Pulmonary artery endothelial cell (primary cell): ENCODE measurements around the gene CYP19A1. TPM values are rescaled to one million over a fixed set of nuclear protein-coding genes. Genes with fewer than 3 reads are reported as not detected.
"Not testable (repeated sequence)": the region's sequence is repeated elsewhere in the genome, so short reads cannot be mapped to it uniquely, and the experiment has no call there.

Experiments
- DNase-seq: peaks from one replicate; pipeline ENCODE4 v3.0.0-alpha.2; 2011; ENCODE audit warnings: low read depth, low spot score
- total RNA-seq: library from RNA; depleted of rRNA; stranded (reverse); fragments of >200 nt; gene quantifications from 2 replicates; pipeline ENCODE4 v1.2.3, GENCODE V29; 2014

The CYP19A1 gene
- total RNA-seq, 1 donor from 2014 or later: not detected

GRCh38 chr15:51299187-51300015 is 39.0 kb downstream of the CYP19A1 start:
- no peak for DNase-seq

- DNase-seq: no peak
These were observed 39.8 kb downstream of the CYP19A1 start for GRCh38 chr15:51298620-51299019.

- DNase-seq: no peak
These were observed 47.7 kb downstream of the CYP19A1 start for GRCh38 chr15:51290720-51291119.

GRCh38 chr15:51289290-51289689 is 49.1 kb downstream of the CYP19A1 start:
- no peak for DNase-seq

- no peak for DNase-seq
These were observed 50.0 kb downstream of the CYP19A1 start for GRCh38 chr15:51288143-51289065.

GRCh38 chr15:51286816-51287215 is 51.6 kb downstream of the CYP19A1 start:
- DNase-seq: no peak

- no peak for DNase-seq
These were observed 53.0 kb downstream of the CYP19A1 start for GRCh38 chr15:51285399-51285798.

GRCh38 chr15:51284871-51285270 is 53.5 kb downstream of the CYP19A1 start:
- no peak for DNase-seq

GRCh38 chr15:51283026-51283425 is 55.4 kb downstream of the CYP19A1 start:
- DNase-seq: no peak

GRCh38 chr15:51282241-51282640 is 56.2 kb downstream of the CYP19A1 start:
- not testable (repeated sequence) for DNase-seq

GRCh38 chr15:51281368-51281967 is 56.9 kb downstream of the CYP19A1 start:
- peak; percentile 10 for DNase-seq

- DNase-seq: no peak
These were observed 57.6 kb downstream of the CYP19A1 start for GRCh38 chr15:51280838-51281237.

- no peak for DNase-seq
These were observed 59.0 kb downstream of the CYP19A1 start for GRCh38 chr15:51279391-51279790.

- no peak for DNase-seq
These were observed 61.3 kb downstream of the CYP19A1 start for GRCh38 chr15:51277101-51277500.

- no peak for DNase-seq
These were observed 63.4 kb downstream of the CYP19A1 start for GRCh38 chr15:51274956-51275355.

- no peak for DNase-seq
These were observed 67.7 kb downstream of the CYP19A1 start for GRCh38 chr15:51270706-51271105.

- no peak for DNase-seq
These were observed 68.9 kb downstream of the CYP19A1 start for GRCh38 chr15:51269496-51269895.

GRCh38 chr15:51267703-51268083 is 70.7 kb downstream of the CYP19A1 start:
- no peak for DNase-seq

- DNase-seq: no peak
These were observed 71.2 kb downstream of the CYP19A1 start for GRCh38 chr15:51267051-51267702.

GRCh38 chr15:51266656-51267050 is 71.7 kb downstream of the CYP19A1 start:
- no peak for DNase-seq

- no peak for DNase-seq
These were observed 73.3 kb downstream of the CYP19A1 start for GRCh38 chr15:51265037-51265555.
